ENCODE data around the gene RUSF1.
"Not testable (repeated sequence)": the region's sequence is repeated elsewhere in the genome, so short reads cannot be mapped to it uniquely, and the experiment has no call there.

RUSF1 gene

DNA sequence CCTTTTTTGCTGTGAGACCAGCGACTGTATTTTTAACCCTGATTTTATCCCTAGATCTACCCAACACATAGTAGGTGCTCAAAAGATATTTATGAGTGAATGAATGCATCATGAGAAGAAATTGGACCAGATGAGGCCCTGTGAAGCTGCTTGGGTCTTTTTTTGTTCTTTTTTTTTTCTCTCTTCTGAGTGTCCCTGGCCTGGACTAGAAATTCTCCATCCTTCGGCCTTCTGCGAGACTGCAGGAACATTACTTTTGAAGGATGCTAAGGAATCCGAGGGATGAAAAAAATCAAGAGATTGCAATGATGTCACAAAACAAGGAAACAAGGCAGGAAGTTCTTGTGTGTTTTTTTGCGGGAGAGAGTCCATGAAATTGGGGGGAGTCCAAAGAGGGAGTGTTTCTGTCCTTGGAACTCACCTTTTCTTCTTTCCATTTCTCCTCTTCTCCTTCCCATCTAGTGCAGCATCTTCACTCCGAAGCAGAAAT, 560 bp upstream of the RUSF1 start:
- TF ChIP-seq, protein P1, sequence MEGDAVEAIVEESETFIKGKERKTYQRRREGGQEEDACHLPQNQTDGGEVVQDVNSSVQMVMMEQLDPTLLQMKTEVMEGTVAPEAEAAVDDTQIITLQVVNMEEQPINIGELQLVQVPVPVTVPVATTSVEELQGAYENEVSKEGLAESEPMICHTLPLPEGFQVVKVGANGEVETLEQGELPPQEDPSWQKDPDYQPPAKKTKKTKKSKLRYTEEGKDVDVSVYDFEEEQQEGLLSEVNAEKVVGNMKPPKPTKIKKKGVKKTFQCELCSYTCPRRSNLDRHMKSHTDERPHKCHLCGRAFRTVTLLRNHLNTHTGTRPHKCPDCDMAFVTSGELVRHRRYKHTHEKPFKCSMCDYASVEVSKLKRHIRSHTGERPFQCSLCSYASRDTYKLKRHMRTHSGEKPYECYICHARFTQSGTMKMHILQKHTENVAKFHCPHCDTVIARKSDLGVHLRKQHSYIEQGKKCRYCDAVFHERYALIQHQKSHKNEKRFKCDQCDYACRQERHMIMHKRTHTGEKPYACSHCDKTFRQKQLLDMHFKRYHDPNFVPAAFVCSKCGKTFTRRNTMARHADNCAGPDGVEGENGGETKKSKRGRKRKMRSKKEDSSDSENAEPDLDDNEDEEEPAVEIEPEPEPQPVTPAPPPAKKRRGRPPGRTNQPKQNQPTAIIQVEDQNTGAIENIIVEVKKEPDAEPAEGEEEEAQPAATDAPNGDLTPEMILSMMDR (conservative IDR thresholded peaks at IDR 0.05), result no peak
- H3K27ac ChIP-seq, result peak overlapping the region; percentile 75

DNA sequence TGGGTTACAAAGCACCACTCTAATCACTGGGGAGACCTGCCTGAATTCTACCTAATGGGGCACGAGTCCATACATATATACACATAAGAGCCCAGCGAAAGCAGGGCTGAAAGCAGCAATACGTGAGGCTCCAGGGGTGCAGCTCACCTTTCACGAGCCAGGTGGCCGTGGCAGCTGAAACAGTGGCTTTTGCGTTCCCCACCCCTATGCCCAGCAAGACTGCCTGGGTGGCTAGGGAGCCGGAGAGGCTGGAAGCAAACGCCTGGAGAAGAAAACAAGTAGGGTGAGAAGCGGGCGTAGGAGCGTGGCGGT, 618 bp downstream of the RUSF1 start:
- TF ChIP-seq, protein P1 (conservative IDR thresholded peaks at IDR 0.05), result no peak
- peak overlapping the region; percentile 75; the same call in 1 of the 2 replicates for H3K27ac ChIP-seq

DNA sequence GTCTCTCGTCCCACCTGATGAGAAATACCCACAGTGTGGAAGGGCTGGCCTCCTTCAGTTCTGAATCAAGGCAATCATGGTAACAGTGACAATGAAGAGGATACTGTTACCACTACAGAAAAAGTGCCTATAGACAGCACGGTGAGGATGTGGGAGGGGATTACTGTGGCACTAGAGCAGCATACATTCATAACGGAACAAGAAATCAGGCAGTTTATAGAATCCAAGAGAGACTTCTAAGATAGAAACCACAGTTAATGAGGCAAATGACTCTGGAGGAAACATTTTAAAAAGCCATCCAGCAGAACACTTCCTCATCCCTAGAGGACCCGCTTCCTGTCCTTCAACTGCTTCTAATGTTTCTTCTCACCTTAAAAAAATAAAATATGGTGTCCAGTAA, 2.7 kb downstream of the RUSF1 start:
- TF ChIP-seq, protein P1 (conservative IDR thresholded peaks at IDR 0.05), result no peak

DNA sequence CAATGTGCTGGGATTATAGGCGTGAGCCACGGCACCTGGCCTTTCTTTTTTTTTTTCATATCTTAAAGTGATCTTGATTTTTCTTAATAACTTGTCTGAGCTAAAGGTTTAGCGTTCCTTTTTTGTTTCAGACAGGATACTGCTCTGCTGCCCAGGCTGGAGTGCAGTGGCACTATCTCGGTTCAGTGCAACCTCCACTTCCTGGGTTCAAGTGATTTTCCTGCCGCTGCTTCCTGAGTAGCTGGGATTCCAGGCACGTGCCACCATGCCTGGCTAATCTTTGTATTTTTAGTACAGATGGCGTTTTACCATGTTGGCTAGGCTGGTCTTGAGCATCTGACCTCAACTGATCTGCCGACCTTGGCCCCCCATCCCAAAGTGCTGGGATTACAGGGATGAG, 4.0 kb downstream of the RUSF1 start:
- TF ChIP-seq, protein P1 (conservative IDR thresholded peaks at IDR 0.05), result no peak
- H3K27ac ChIP-seq, result no peak overlapping the region

More for the DNA sequence above, 2.7 kb downstream of the RUSF1 start:
- H3K27ac ChIP-seq, result no peak overlapping the region

DNA sequence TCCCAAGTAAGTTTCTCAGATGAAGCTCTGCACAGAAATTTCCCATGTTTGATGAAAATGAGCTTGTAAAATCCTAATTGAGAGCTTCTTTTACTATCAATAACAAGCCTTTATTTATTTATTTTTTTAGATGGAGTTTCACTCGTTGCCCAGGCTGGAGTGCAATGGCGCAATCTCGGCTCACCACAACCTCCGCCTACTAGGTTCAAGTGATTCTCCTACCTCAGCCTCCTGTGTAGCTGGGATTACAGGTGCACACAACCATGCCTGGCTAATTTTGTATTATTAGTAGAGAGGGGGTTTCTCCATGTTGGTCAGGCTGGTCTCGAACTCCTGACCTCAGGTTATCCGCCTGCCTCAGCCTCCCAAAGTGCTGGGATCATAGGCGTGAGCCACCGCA, 4.6 kb downstream of the RUSF1 start:
- H3K27ac ChIP-seq, result not testable (repeated sequence)

DNA sequence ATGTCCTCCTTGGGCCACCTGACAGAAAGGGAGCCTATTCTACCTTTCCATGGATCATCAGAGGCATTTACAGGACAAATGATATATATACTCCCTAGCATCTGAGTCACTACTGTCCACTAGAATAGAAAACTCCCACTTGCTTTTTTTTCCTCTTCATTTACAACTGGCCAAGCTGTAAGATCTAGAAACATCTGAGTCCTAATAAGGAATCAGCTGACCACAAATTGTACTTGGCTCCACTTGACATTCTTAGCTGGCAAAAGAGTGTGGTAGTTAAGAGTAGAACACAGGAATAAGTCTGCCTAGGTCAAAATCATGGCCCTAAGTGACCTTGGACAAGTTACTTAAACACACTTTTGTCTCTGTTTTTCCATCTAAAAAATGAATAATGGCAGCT, 5.2 kb downstream of the RUSF1 start:
- TF ChIP-seq, protein P1 (conservative IDR thresholded peaks at IDR 0.05), result no peak
- H3K27ac ChIP-seq, result no peak overlapping the region

DNA sequence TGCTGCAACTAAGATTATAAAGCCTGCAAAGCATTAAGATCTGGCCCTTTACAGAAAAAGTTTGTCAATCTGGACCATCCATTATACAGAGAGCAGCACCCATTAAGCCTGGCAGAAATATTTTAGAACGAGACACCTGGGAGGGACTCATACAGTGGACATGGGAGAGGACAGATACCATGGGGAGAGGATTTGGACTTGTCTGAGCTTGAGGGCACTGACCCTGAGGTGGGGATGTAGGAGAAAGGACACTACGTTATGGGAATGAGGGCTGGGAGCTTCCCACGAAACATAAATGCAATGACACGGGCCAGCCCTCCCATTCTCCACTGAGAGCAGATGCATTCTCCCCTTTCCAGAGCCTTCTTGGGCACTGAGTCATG, 6.2 kb downstream of the RUSF1 start:
- TF ChIP-seq, protein P1 (conservative IDR thresholded peaks at IDR 0.05), result no peak
- H3K27ac ChIP-seq, result no peak overlapping the region

DNA sequence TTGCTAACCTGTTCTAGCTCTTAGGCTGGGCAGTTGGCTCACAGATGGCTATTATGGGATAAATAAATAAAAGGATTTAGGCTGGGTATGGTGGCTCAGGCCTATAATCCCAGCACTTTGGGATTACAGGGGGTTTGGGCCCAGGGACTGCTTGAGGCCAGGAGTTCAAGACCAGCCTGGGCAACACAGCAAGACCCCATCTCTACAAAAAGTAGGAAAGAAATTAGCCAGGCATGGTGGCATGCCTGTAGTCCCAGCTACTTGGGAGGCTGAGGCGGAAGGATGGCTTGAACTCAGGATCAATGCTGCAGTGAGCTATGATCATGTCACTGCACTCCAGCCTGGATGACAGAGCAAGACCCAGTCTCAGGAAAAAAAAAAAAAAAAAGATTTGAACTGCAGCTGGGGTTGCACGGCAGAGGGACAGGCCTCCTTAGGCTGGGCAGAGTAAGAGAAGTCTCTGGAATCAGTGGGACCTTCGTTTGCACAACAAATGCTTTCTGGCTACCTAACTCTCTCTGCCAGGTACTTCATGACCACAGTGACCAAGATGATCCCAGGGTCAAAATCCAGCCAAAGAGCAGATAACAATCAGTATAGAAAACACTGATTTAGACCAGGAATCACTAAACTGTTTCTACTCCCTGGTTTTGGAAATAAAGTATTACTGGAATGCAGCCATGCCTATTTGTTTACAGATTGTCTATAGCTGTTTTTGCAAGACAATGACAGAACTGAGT, 6.8 kb downstream of the RUSF1 start:
- no peak overlapping the region for H3K27ac ChIP-seq
- TF ChIP-seq, protein P1 (conservative IDR thresholded peaks at IDR 0.05), result no peak

Measured in VCaP (cell line).